ENCODE results near the gene MARK3. TPM values are rescaled to one million over a fixed set of nuclear protein-coding genes. Genes with fewer than 3 reads are reported as not detected.

MARK3 gene
- total RNA-seq, 2 experiments from 2014 or later = 68.4 to 69.2 TPM

GRCh38 chr14:103518422-103519042 is 133.3 kb downstream of the MARK3 start:
- DNase-seq (peak; percentile 72), ATAC-seq (peak; percentile 30)
- Mint-ChIP-seq H3K4me3 (no peak overlapping the region), H3K27me3 (peaks cover 4% of the 10 kb centered on the region), H3K27ac (no peak overlapping the region), H3K36me3 (ENCODE audit: low read depth) (no peaks in the 10 kb centered on the region), H3K9me3 (no peaks in the 10 kb centered on the region), H3K4me1 (ENCODE audit: low read depth) (peaks cover 10% of the 10 kb centered on the region)
- intact Hi-C loops (cut with micrococcal nuclease) = no loop called here
- TF ChIP-seq, protein P1, sequence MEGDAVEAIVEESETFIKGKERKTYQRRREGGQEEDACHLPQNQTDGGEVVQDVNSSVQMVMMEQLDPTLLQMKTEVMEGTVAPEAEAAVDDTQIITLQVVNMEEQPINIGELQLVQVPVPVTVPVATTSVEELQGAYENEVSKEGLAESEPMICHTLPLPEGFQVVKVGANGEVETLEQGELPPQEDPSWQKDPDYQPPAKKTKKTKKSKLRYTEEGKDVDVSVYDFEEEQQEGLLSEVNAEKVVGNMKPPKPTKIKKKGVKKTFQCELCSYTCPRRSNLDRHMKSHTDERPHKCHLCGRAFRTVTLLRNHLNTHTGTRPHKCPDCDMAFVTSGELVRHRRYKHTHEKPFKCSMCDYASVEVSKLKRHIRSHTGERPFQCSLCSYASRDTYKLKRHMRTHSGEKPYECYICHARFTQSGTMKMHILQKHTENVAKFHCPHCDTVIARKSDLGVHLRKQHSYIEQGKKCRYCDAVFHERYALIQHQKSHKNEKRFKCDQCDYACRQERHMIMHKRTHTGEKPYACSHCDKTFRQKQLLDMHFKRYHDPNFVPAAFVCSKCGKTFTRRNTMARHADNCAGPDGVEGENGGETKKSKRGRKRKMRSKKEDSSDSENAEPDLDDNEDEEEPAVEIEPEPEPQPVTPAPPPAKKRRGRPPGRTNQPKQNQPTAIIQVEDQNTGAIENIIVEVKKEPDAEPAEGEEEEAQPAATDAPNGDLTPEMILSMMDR (IDR thresholded peaks at IDR 0.05) = peak; percentile 91
- ChIA-PET POLR2A (interaction anchor here (0.7 to 1.6 kb wide), 3 partner anchors 15 to 25 kb away, joined by 3 to 4 read pairs (median 3); no protein-coding TSS in a partner anchor), CTCF (interaction anchor here (0.6 to 2.9 kb wide), 31 partner anchors 9 to 390 kb away, joined by 3 to 31 read pairs (median 4); partner anchors contain the start of genes BAG5 and TRMT61A)

DNA sequence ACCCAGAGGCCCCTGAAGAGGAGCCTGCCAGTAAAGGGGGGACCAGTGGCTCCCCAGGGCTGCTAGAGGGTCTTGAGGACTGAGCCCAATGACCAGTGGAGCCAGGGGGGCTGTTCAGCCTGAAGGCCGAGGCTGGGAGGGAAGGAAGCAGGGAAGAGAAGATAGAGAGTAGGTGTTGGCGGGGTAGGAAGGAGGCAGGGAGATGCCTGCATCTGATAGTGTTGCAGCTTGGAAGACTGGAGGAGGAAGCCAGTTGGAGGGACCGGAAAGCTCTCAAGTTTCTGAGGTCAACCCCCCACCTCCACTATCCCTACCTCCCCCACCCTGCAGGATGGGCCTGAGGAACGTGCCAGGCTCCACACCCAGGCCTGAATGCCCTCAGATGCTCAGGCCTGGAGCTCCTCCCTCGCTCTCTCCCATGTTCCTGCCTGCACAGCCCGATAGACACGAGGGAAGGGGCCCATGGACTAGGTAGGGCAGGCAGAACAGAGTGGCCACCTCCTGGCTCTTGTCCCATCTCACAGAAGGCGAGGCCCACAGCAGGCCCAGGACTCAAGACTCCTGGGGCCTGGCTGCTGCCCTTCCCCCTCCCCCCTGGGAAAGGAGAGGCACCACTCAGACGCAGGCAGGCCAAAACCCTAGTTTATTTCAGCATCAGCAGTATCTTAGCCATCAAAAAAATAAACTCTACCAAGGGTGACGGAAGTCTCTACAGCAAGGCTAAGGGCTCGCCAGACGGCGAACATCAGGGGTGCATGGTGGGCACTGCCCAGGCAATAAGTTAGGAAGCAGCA is 134.0 kb downstream of the MARK3 start:
- Mint-ChIP-seq H3K9me3 (no peaks in the 10 kb centered on the region), H3K27me3 (peaks cover 11% of the 10 kb centered on the region), H3K36me3 (ENCODE audit: low read depth) (no peaks in the 10 kb centered on the region), H3K4me1 (ENCODE audit: low read depth) (peaks cover 10% of the 10 kb centered on the region), H3K4me3 (no peak overlapping the region), H3K27ac (no peak overlapping the region)
- ATAC-seq = no peak
- no peak for DNase-seq
- POLR2A ChIA-PET = interaction anchor here (0.5 to 1.6 kb wide), 4 partner anchors 15 to 50 kb away, joined by 3 to 6 read pairs (median 4); no protein-coding TSS in a partner anchor
- CTCF ChIA-PET = interaction anchor here (0.6 to 2.9 kb wide), 31 partner anchors 10 to 389 kb away, joined by 3 to 31 read pairs (median 5); partner anchors contain the start of genes BAG5 and TRMT61A
- intact Hi-C loops (cut with micrococcal nuclease) = no loop called here
- TF ChIP-seq, protein P1 (IDR thresholded peaks at IDR 0.05) = no peak

DNA sequence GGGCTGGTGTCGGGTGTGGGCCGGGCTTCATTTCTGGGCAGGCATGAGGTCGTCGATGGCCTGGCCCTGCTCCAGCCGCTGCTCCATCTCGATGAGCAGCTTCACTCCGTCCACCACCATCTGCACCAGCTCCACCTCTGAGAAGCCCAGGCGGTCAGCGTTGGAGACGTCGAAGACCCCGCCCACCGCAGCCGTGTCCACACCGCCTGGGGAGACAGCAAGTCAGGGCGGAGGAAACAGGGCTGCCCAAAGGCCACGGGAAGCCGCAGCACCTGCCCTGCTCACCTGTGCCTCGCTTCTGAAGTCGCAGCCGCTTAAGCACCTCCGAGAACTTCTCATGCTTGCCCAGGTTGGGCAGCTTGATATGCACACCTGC is 134.6 kb downstream of the MARK3 start:
- Mint-ChIP-seq H3K27ac (no peak overlapping the region), H3K27me3 (peaks cover 12% of the 10 kb centered on the region), H3K4me1 (ENCODE audit: low read depth) (peaks cover 10% of the 10 kb centered on the region), H3K36me3 (ENCODE audit: low read depth) (no peaks in the 10 kb centered on the region), H3K9me3 (no peaks in the 10 kb centered on the region), H3K4me3 (peak overlapping the region; percentile 35)
- DNase-seq (no peak), ATAC-seq (no peak)
- ChIA-PET CTCF (interaction anchor here (1.2 to 2.9 kb wide), 8 partner anchors 9 to 200 kb away, joined by 3 to 31 read pairs (median 14); partner anchors contain the start of gene TRMT61A), POLR2A (interaction anchor here (0.6 to 1.9 kb wide), 2 partner anchors 10 to 14 kb away, joined by 3 to 9 read pairs; no protein-coding TSS in a partner anchor)
- intact Hi-C loops (cut with micrococcal nuclease) = no loop called here
- TF ChIP-seq, protein P1 (IDR thresholded peaks at IDR 0.05) = no peak

DNA sequence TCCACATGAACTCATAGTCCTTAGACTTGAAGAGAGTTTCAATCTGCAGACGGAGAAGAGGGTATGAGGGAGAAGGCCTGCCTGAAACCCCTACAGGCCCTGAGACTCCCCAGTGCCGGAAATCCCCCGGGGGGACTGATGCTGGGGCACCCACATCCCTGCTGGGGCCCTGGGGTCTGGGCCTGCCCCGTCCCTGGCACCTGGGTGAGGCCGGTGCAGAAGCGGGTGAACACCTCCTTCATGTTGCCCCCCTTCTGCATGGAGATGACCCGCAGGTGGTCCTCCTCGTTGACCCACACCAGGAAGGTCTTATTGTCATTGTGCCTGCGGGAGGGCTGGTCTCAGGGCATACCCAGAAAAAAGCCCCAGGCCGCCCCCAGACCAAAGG is 135.0 kb downstream of the MARK3 start:
- TF ChIP-seq, protein P1 (IDR thresholded peaks at IDR 0.05) = no peak
- H3K27me3 Mint-ChIP-seq = peaks cover 12% of the 10 kb centered on the region
- ATAC-seq = no peak
- no peaks in the 10 kb centered on the region for H3K9me3 Mint-ChIP-seq
- ChIA-PET CTCF (interaction anchor here (0.8 to 2.9 kb wide), 7 partner anchors 10 to 33 kb away, joined by 4 to 19 read pairs (median 6); no protein-coding TSS in a partner anchor), POLR2A (interaction anchor here (0.6 to 1.9 kb wide), 3 partner anchors 10 to 159 kb away, joined by 3 to 9 read pairs (median 3); no protein-coding TSS in a partner anchor)
- no peaks in the 10 kb centered on the region for H3K36me3 Mint-ChIP-seq (ENCODE audit: low read depth)
- no peak overlapping the region for H3K27ac Mint-ChIP-seq
- DNase-seq = no peak
- peak overlapping the region; percentile 35 for H3K4me3 Mint-ChIP-seq
- intact Hi-C loops (cut with micrococcal nuclease) = no loop called here
- H3K4me1 Mint-ChIP-seq (ENCODE audit: low read depth) = peaks cover 10% of the 10 kb centered on the region
